Right ventricle myocardium superior (tissue), 1 donor: ENCODE results near the gene PLXNB2. TPM values are rescaled to one million over a fixed set of nuclear protein-coding genes. Genes with fewer than 3 reads are reported as not detected.

Source experiments
- ATAC-seq: fragments of 200-7000 bp; cut with Tn5 transposase; one replicate; pipeline ENCODE4 v1.9.1; 2020; ENCODE audit warnings: mild to moderate bottlenecking; ENCODE audit not compliant: poor library complexity
- DNase-seq: peaks from one replicate; pipeline ENCODE4 v3.0.0-alpha.2; 2020
- intact Hi-C: fragments of 100-400 bp; cut with DNase I; formaldehyde crosslinking; loops from one replicate; pipeline ENCODE4 v1.11.2; 2022
- total RNA-seq: library from RNA; stranded (reverse); fragmentation: NEBNext Ultra II Directional; extraction: Animal tissue kit (Norgen Biotek cat#: 25700); gene quantifications from one replicate; pipeline ENCODE4 v1.2.1, GENCODE V29; 2021
- donor health status: DM: no; HTN: yes; CAD: no; lungs with severe emphysema.

Gene PLXNB2
- total RNA-seq, 1 donor from 2014 or later: 68.3 TPM

DNA sequence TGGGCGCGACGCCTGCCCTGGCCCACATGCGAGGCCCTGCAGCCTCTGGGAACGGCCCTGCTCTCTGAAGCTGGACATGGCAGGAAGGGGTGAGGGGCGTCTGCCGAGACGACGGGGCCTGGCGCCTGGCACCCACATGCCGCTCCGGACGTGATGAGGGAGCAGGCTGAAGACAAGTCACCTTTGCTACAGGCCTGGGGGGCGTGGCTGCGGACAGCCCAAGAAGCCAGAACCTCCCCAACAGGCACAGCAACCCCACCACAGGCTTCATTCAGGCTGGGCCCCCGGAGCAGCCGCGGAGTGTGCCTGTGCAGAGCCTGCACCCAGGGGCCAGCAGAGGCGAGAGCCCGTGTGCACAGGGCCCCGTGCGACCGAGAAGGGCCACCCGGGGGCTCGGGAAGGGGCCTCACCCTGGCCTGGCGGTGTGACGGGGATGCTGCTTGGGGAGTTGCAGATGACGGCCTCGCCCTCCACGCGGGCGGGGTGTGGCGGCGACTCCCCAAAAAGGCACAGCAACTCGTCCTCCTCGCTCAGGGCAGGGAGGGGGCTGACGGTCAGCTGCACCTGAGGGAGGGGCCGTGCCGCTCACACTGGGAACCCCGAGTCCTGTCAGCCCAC lies 20.6 kb downstream of the PLXNB2 start:
- intact Hi-C loops: no loop called here
- DNase-seq (no peak), ATAC-seq (no peak)

DNA sequence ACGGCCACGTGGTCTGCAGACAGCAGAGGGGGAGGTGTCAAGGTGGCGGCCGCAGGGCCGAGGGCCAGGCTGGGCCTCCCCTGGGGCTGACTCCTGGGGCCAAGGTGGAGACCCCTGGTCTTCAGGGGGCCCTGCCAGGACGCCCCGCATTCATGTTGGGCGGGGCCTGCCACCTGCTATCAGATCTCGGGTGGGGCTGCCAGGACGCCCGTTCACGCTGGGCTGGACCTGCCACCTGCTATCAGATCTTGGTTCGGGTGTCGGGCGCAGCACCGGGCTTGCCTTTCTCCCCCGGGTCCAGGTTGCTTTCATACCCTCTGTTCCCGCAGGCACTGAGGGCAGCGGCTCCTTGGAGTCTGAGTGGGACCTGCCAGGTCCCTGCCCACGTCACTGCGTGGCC lies 21.2 kb downstream of the PLXNB2 start:
- intact Hi-C loops: no loop called here
- DNase-seq (no peak), ATAC-seq (no peak)

DNA sequence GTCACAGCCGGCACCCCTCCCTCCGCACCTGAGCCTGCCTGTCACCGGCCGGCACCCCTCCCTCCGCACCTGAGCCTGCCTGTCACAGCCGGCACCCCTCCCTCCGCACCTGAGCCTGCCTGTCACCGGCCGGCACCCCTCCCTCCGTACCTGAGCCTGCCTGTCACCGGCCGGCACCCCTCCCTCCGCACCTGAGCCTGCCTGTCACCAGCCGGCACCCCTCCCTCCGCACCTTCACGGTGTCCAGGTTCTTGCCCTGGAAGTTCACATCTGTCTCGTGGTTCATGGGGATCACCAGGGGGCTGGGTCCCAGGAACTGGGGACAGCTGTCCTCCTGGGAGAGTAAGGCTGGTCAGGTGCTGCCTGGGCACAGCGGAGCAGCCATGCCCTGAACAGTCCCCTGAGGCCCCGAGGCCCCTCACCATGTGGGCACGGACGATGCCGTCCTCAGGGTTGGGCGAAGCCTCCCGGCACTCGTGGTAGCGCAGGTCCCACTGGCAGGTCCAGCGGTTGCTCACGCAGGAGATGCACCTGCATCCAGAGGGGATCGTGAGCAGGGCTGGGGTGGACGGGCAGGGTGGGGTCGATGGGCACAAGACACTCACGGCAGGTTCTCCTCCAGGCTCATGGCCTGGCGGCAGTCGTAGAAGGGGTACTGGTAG lies 21.7 kb downstream of the PLXNB2 start:
- DNase-seq (no peak), ATAC-seq (no peak)
- intact Hi-C loops: no loop called here

DNA sequence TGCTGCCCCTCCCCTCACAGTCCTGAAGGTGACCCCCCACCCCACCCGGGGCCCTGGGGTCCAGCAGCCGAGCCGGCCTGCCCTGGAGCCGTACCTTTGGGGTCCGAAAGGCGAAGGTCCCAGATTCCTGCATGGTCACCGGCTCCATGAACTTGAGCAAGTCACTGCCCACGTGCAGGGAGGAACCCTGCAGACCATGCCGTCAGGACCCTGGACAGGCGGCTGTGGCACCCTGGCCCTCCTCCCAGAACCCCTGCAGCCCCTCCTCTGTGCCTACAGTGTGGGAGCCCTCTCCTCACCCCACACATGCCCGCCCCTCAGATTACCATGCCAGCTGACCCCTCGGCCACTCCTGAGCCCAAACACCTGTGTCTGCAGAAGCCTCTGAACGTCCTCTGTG lies 23.0 kb downstream of the PLXNB2 start:
- ATAC-seq (no peak), DNase-seq (no peak)
- intact Hi-C loops: no loop called here

GRCh38 chr22:50283821-50284220 lies 23.6 kb downstream of the PLXNB2 start:
- intact Hi-C loops: no loop called here
- ATAC-seq: no peak

DNA sequence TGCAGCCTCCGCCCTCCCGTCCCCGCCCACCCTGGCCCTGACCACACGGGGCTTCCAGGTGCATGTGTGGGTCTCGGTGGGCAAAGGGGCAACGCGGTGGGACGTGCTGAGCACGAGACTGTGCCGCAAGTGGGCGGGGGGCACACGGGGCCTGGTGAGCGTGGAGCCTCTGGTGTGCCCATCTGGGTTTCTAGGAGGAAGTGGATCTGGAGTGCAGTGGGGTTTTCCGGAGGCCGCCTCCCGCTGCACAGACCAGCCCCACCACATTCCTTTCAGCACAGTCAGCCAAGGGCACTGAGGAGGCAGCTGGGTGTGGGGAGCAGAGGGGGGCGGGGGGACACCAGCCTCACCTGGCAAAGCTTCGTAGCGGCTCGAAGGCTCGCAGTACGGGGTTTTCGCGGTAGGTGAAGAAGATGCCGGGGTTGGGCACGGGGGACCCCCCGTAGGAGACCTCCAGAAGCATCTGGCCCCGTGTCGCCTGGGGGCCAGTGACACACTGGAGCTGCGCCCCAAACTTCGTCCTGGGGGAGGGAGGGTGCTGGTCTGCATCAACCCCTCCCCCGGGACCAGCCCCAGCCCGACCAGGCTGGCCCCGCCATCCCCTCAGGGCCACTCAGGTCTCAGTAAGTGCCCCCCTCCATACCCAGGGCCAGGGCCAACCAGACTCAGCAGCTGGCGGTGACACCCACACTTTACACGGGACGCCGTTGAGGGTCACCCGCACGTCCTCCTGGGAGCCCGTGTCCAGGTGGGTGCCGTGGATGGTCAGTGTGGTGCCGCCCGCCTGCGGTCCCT lies 24.9 kb downstream of the PLXNB2 start:
- intact Hi-C loops: no loop called here
- DNase-seq (no peak), ATAC-seq (peak; percentile 32)

More at GRCh38 chr22:50283821-50284220, 23.6 kb downstream of the PLXNB2 start:
- no peak for DNase-seq

DNA sequence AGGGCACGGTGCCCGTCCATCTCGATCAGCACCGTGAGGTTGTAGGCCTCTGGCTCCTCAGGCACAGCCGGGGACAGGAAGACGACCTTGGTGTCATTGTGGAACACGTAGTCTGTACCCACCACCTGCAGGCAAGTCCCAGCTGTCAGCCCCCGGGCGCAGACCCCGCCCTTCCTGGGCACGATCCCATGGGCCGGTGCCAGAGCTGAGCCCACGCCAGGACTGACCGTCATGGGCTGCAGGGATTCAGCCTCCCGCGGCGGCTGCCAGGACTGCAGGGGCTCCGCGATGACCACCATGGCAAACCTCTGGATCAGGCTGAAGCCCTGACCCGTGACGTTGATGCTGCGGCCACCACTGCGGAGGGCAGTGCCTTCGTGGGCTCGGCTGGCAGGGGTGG lies 25.5 kb downstream of the PLXNB2 start:
- intact Hi-C loops: no loop called here
- peak; percentile 68 for DNase-seq
- ATAC-seq: peak; percentile 71

- intact Hi-C loops: no loop called here
- ATAC-seq: no peak
- DNase-seq: no peak
Measured at GRCh38 chr22:50281384-50281760, 26.1 kb downstream of the PLXNB2 start.

- ATAC-seq: no peak
- intact Hi-C loops: no loop called here
- DNase-seq: no peak
Measured at GRCh38 chr22:50280708-50281383, 26.6 kb downstream of the PLXNB2 start.

GRCh38 chr22:50280022-50280707 lies 27.3 kb downstream of the PLXNB2 start:
- intact Hi-C loops: no loop called here
- ATAC-seq: no peak
- no peak for DNase-seq

DNA sequence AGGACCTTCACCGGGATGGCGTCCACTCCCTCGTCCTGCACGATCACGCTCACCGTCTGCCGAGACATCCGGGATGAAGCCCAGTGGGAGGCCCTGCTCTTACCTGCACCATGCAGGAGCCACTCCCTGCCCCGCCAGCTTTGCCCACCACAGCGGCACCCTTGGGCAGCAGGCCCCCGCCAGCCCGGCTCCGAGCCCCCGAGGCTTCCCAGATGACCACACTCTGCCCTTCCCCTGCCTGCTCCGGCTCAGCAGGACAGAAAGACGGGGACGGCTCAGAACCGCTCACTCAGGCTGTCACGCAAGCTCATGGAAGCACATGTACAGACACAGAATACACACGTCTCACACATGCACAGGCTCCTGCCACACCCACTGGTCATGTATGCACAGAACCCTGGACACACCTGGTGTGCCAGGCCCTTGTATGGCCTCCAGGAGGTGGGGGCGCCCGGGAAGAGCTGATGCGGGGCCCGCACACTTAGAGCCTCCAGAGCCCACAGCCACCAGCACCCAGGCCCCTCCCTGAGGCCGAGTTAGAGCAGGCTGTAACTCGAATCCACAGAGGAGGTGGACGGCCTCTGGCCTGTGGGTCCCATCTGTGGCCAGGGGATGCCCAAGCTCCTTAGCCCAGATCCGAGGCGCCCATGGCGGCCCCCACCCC lies 28.4 kb downstream of the PLXNB2 start:
- DNase-seq (no peak), ATAC-seq (no peak)
- intact Hi-C loops: loop anchor here (5.0 kb wide), 2 partner anchors 48 to 63 kb away; partner anchors contain the start of genes DENND6B and PPP6R2

DNA sequence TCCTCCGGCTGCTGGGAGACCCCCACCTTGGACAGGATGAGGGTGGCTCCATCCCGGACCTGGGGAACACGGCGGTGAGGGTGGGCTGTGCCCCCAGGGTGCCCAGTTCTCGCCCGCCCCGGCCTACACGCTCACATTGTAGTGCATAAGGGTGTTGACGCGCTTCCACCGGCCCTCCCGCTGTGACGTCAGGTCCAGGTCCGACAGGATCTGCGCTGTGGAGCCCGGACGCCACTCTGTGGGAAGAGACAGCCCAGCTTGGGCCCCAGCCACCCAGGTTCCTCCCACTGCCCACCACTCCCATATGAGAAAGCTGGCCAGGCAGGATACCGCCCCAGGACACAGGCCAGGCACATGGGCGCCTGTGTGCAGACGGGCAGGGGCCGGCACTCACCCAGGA lies 29.0 kb downstream of the PLXNB2 start:
- intact Hi-C loops: loop anchor here (5.0 kb wide), 2 partner anchors 49 to 64 kb away; partner anchors contain the start of genes DENND6B and PPP6R2
- no peak for DNase-seq
- no peak for ATAC-seq

DNA sequence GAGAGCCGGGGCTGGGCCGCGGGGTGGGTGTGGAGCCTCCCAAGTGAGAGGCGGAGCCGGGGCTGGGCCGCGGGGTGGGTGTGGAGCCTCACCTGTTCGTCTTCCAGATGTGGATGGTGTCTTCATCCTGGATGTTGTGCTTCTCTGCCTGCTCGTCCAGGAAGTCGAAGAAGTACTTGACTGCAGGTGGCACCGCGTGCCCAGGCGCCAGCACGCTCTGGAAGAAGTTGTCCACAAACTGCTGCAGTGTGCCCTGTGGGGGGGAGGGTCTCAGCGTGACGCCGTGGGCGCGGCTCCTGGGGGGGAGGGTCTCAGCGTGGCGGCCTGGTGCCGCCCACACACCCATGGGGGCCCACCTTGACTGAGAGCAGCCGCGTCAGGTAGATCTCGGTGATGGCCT lies 29.7 kb downstream of the PLXNB2 start:
- intact Hi-C loops: loop anchor here (5.0 kb wide), 2 partner anchors 50 to 65 kb away; partner anchors contain the start of genes DENND6B and PPP6R2
- no peak for DNase-seq
- ATAC-seq: no peak

- DNase-seq: peak; percentile 78
Measured at GRCh38 chr22:50276143-50276542, 31.3 kb downstream of the PLXNB2 start.

GRCh38 chr22:50275181-50276055 lies 32.0 kb downstream of the PLXNB2 start:
- intact Hi-C loops: loop anchor here (5.0 kb wide), 2 partner anchors 52 to 67 kb away; partner anchors contain the start of genes DENND6B and PPP6R2
- DNase-seq: no peak
- no peak for ATAC-seq

More at GRCh38 chr22:50276143-50276542, 31.3 kb downstream of the PLXNB2 start:
- intact Hi-C loops: loop anchor here (5.0 kb wide), 2 partner anchors 51 to 66 kb away; partner anchors contain the start of genes DENND6B and PPP6R2
- peak; percentile 90 for ATAC-seq

GRCh38 chr22:50274771-50275170 lies 32.7 kb downstream of the PLXNB2 start:
- intact Hi-C loops: loop anchor here (5.0 kb wide), 2 partner anchors 53 to 68 kb away; partner anchors contain the start of genes DENND6B and PPP6R2
- DNase-seq (no peak), ATAC-seq (no peak)

- peak; percentile 4 for ATAC-seq
- intact Hi-C loops: no loop called here
- DNase-seq: peak; percentile 73
Measured at GRCh38 chr22:50274311-50274710, 33.1 kb downstream of the PLXNB2 start.
